ENCODE data around the gene BRD4. TPM values are rescaled to one million over a fixed set of nuclear protein-coding genes. Genes with fewer than 3 reads are reported as not detected.

The BRD4 gene
- total and polyA plus RNA-seq, 10 of the 15 experiments (the other 5 are each of a cell fraction or from before 2014, with no cell fraction given): 5.3 to 84.4 (median 11.8) TPM

DNA sequence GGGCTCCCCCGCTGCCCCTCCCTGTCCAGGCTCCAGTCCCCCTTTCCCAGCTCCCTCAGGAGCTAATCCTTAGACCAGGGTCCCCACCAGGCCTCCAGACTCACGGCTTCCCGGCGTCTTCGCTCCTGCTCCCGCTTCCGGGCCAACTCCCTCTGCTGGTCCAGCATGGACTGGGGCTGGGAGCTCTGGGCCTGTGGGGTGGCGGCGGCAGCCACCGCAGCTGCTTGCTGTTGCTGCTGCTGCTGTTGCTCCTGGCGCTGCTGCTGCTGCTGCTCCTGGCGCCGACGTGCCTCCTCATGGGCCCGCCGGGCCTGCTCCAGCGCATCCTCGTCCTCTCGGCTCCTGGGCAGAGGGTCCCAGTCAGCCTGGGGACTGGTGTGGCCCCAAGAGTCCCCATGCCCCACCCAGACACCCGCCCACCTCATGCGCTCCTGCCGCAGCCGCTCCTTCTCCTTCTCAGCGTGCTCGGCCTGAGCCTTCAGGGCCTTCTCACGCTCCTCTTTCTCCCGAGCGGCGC lies 93.6 kb downstream of the BRD4 start (continued):
- TF ChIP-seq KLF5 (IDR thresholded peaks at IDR 0.05; ENCODE audit: partially characterized antibody): no peak
- TF ChIP-seq EGR1 (IDR thresholded peaks at IDR 0.05; ENCODE audit: borderline replicate concordance in 1 of 2, low read depth in 2 of 2, low read length in 2 of 2): no peak
- TF ChIP-seq ATF7 (IDR thresholded peaks at IDR 0.05; ENCODE audit: low read depth): no peak
- TF ChIP-seq RB1 (IDR thresholded peaks at IDR 0.05; ENCODE audit: borderline replicate concordance): no peak
- TF ChIP-seq ZSCAN29 (IDR thresholded peaks at IDR 0.05): no peak
- no peak for TF ChIP-seq BMI1 (IDR thresholded peaks at IDR 0.05; ENCODE audit: borderline replicate concordance)
- no peak for TF ChIP-seq MTA2 (IDR thresholded peaks at IDR 0.05; ENCODE audit: low read depth)

- in situ Hi-C loops (cut with MboI) (no loop called here), intact Hi-C loops (cut with micrococcal nuclease; ENCODE audit: unreplicated experiment) (no loop called here)
- 0 out of 2 replicates have a peak, but pooled peaks cover 3% of the 10 kb centered on the region for H3K4me1 ChIP-seq (ENCODE audit: control insufficient read depth, insufficient read depth, low read length)
- ChIA-PET POLR2A (no interaction called here), RAD21 (ENCODE audit: unreplicated experiment) (no interaction called here), SMC1A (ENCODE audit: uncharacterized antibody, unreplicated experiment) (no interaction called here), CTCF (no interaction called here)
- no TSS peak for BruUV-seq (replicated peaks)
- DNase-seq (ENCODE audit: low read depth, low spot score): no peak
- no peak overlapping the region for H3K4me2 ChIP-seq (ENCODE audit: control insufficient read depth, insufficient read depth)
- FAIRE-seq: no peak
- H3K27ac ChIP-seq (ENCODE audit: control insufficient read depth, insufficient read depth): no peak overlapping the region
- H3K9me3 ChIP-seq (replicated peaks; ENCODE audit: control insufficient read depth, insufficient read depth, low read length): no peaks in the 10 kb centered on the region
- peak; percentile 26 for TF ChIP-seq POLR2A (IDR thresholded peaks at IDR 0.05; ENCODE audit: low read depth, low read length)
- TF ChIP-seq IKZF1 (conservative IDR thresholded peaks at IDR 0.05): no peak
- H2AFZ ChIP-seq (ENCODE audit: control insufficient read depth, low read depth, low read length): no peak overlapping the region
- H3K27me3 ChIP-seq (replicated peaks in 1 of 2; ENCODE audit: control insufficient read depth in 2 of 2, insufficient read depth in 2 of 2, low read length in 1 of 2): no peaks in the 10 kb centered on the region
- no peak overlapping the region for H3K4me3 ChIP-seq
- no peak for ATAC-seq
- H4K20me1 ChIP-seq (ENCODE audit: control insufficient read depth, insufficient read depth): no peaks in the 10 kb centered on the region
- no peak overlapping the region for H3K9ac ChIP-seq (ENCODE audit: control insufficient read depth, insufficient read depth, low read length)
- WGBS (ENCODE audit: insufficient coverage, insufficient replicate concordance, low lambda C conversion rate, missing lambda C conversion rate): 96% methylated on average over 34 of the region's 42 CpGs
- H3K79me2 ChIP-seq (ENCODE audit: control insufficient read depth, insufficient read depth, low read length): no peaks in the 10 kb centered on the region
- H3K36me3 ChIP-seq (ENCODE audit: control insufficient read depth in 2 of 2, insufficient read depth in 2 of 2, low read length in 1 of 2): peaks cover 15 to 41% of the 10 kb centered on the region in 2 experiments
Measured at GRCh38 chr19:15237759-15238638, 94.3 kb downstream of the BRD4 start.
